WTC11 (cell line): ENCODE data around the gene ERC2. TPM values are rescaled to one million over a fixed set of nuclear protein-coding genes. Genes with fewer than 3 reads are reported as not detected.

ENCODE experiments used
- ATAC-seq: fragments of 200-7000 bp; cut with Tn5 transposase; 2 replicates; pipeline ENCODE4 v1.10.0; 2021; ENCODE audit warnings: mild to moderate bottlenecking, moderate library complexity
- CTCF ChIA-PET: fragments of 300-600 bp; sonication (Branson Sonifier 250); formaldehyde crosslinking; loops from one replicate; lab custom pipeline; 2021; ENCODE audit warnings: antibody characterized with exemption; lab: Charles Lee
- POLR2A ChIA-PET: fragments of 350-600 bp; sonication (Branson Sonifier 250); formaldehyde crosslinking; loops from one replicate; lab custom pipeline; 2021; ENCODE audit warnings: antibody characterized with exemption; lab: Charles Lee
- DNase-seq: peaks from one replicate; pipeline ENCODE4 v3.0.0; 2021; ENCODE audit warnings: low spot score
- H3K27ac Mint-ChIP-seq: 2 replicates; pipeline ENCODE4 v1.8.0; 2021; ENCODE audit warnings: mixed read lengths
- H3K27me3 Mint-ChIP-seq: 2 replicates; pipeline ENCODE4 v1.8.0; 2021; ENCODE audit warnings: low read depth, mild to moderate bottlenecking, moderate library complexity, mixed read lengths
- H3K36me3 Mint-ChIP-seq: 2 replicates; pipeline ENCODE4 v1.8.0; 2021; ENCODE audit warnings: mixed read lengths
- H3K4me1 Mint-ChIP-seq: 2 replicates; pipeline ENCODE4 v1.8.0; 2022; ENCODE audit warnings: mixed read lengths
- H3K4me3 Mint-ChIP-seq: 2 replicates; pipeline ENCODE4 v1.8.0; 2021; ENCODE audit warnings: mild to moderate bottlenecking, moderate library complexity, mixed read lengths
- H3K9me3 Mint-ChIP-seq: 2 replicates; pipeline ENCODE4 v1.8.0; 2021; ENCODE audit warnings: mixed read lengths
- ATF1 ChIP-seq: sonication (generic); formaldehyde crosslinking; IDR thresholded peaks from 2 replicates; pipeline ENCODE4 v1.8.1; 2023; ENCODE audit warnings: mild to moderate bottlenecking, moderate library complexity, missing genetic modification reagents
- EMX1 ChIP-seq: fragments of 250-450 bp; sonication (Bioruptor Pico); IDR thresholded peaks from 2 replicates; pipeline ENCODE4 v1.8.0; 2021; ENCODE audit warnings: mild to moderate bottlenecking
- ESRRA ChIP-seq: sonication (generic); formaldehyde crosslinking; IDR thresholded peaks from 2 replicates; pipeline ENCODE4 v1.8.1; 2022; ENCODE audit warnings: mild to moderate bottlenecking, missing genetic modification reagents, borderline replicate concordance
- ETV6 ChIP-seq: sonication (generic); formaldehyde crosslinking; IDR thresholded peaks from 2 replicates; pipeline ENCODE4 v1.8.1; 2022; ENCODE audit warnings: mild to moderate bottlenecking, missing genetic modification reagents
- GABPB1 ChIP-seq: sonication (generic); formaldehyde crosslinking; IDR thresholded peaks from 2 replicates; pipeline ENCODE4 v1.8.1; 2023; ENCODE audit warnings: mild to moderate bottlenecking, missing genetic modification reagents
- MAX ChIP-seq: sonication (generic); formaldehyde crosslinking; IDR thresholded peaks from 2 replicates; pipeline ENCODE4 v1.8.0; 2022; ENCODE audit warnings: mild to moderate bottlenecking, missing genetic modification reagents
- MXD4 ChIP-seq: fragments of 250-450 bp; sonication (Bioruptor Pico); IDR thresholded peaks from 2 replicates; pipeline ENCODE4 v1.8.0; 2021; ENCODE audit warnings: mild to moderate bottlenecking, moderate library complexity, borderline replicate concordance
- PRDM15 ChIP-seq: sonication (generic); formaldehyde crosslinking; IDR thresholded peaks from 2 replicates; pipeline ENCODE4 v1.8.0; 2022; ENCODE audit warnings: missing genetic modification reagents
- PREB ChIP-seq: sonication (generic); formaldehyde crosslinking; IDR thresholded peaks from 2 replicates; pipeline ENCODE4 v1.8.1; 2022; ENCODE audit warnings: mild to moderate bottlenecking, missing genetic modification reagents, moderate library complexity, borderline replicate concordance
- SMAD3 ChIP-seq: sonication (generic); formaldehyde crosslinking; IDR thresholded peaks from 2 replicates; pipeline ENCODE4 v1.8.0; 2022; ENCODE audit warnings: missing genetic modification reagents, mild to moderate bottlenecking, borderline replicate concordance
- SMAD4 ChIP-seq: sonication (generic); formaldehyde crosslinking; IDR thresholded peaks from 2 replicates; pipeline ENCODE4 v1.8.0; 2022; ENCODE audit warnings: mild to moderate bottlenecking, missing genetic modification reagents
- TP53 ChIP-seq: sonication (generic); formaldehyde crosslinking; IDR thresholded peaks from 2 replicates; pipeline ENCODE4 v1.8.1; 2023; ENCODE audit warnings: mild to moderate bottlenecking, missing genetic modification reagents
- ZNF263 ChIP-seq: sonication (generic); formaldehyde crosslinking; IDR thresholded peaks from 2 replicates; pipeline ENCODE4 v1.8.1; 2022; ENCODE audit warnings: low read depth, mild to moderate bottlenecking, moderate library complexity, missing genetic modification reagents
- ZNF512 ChIP-seq: sonication (generic); formaldehyde crosslinking; IDR thresholded peaks from 2 replicates; pipeline ENCODE4 v1.8.1; 2022; ENCODE audit warnings: missing genetic modification reagents, borderline replicate concordance
- total RNA-seq: library from RNA; stranded (reverse); gene quantifications from 3 replicates; pipeline ENCODE4 v1.2.3, GENCODE V29; 2021

ERC2 gene
- total RNA-seq, 1 experiment from 2014 or later = 23.5 TPM

GRCh38 chr3:56379723-56380287, 88.5 kb downstream of the ERC2 start (continued):
- TF ChIP-seq PRDM15 (CRISPR knock-in tag) = no peak
- TF ChIP-seq, all 79 proteins: peak for 0

GRCh38 chr3:56375654-56376053, 92.6 kb downstream of the ERC2 start:
- CTCF ChIA-PET = interaction anchor here (0.8 kb wide), 1 partner anchor 69 kb away, joined by 3 read pairs; no protein-coding TSS in a partner anchor
- Mint-ChIP-seq H3K27me3 (no peaks in the 10 kb centered on the region), H3K4me3 (no peak overlapping the region), H3K9me3 (peaks cover 28% of the 10 kb centered on the region), H3K4me1 (peaks cover 43% of the 10 kb centered on the region), H3K27ac (no peak overlapping the region), H3K36me3 (peaks cover 28% of the 10 kb centered on the region)
- no peak for DNase-seq
- no peak for ATAC-seq
- TF ChIP-seq GABPB1 (CRISPR knock-in tag) (no peak), PREB (CRISPR knock-in tag) (no peak)
- POLR2A ChIA-PET = no interaction called here

GRCh38 chr3:56373386-56373785, 94.9 kb downstream of the ERC2 start:
- H3K27ac Mint-ChIP-seq = peak overlapping the region; percentile 92
- H3K9me3 Mint-ChIP-seq = peaks cover 28% of the 10 kb centered on the region
- CTCF ChIA-PET = interaction anchor here (0.9 to 4.3 kb wide), 4 partner anchors 26 to 121 kb away, joined by 3 to 25 read pairs (median 6); no protein-coding TSS in a partner anchor
- ATAC-seq = peak; percentile 89
- H3K4me3 Mint-ChIP-seq = peak overlapping the region; percentile 31; the same call in 1 of the 2 replicates
- POLR2A ChIA-PET = no interaction called here
- peaks cover 45% of the 10 kb centered on the region for H3K4me1 Mint-ChIP-seq
- H3K27me3 Mint-ChIP-seq = no peaks in the 10 kb centered on the region
- no peak for TF ChIP-seq SMAD3 (CRISPR knock-in tag)
- no peak for TF ChIP-seq MAX (CRISPR knock-in tag)
- TF ChIP-seq GABPB1 (CRISPR knock-in tag) = no peak
- TF ChIP-seq, all 79 proteins: peak for 0
- peaks cover 28% of the 10 kb centered on the region for H3K36me3 Mint-ChIP-seq
- no peak for DNase-seq

- ChIA-PET CTCF (interaction anchor here (1.4 to 4.3 kb wide), 2 partner anchors 24 to 98 kb away, joined by 3 to 25 read pairs; no protein-coding TSS in a partner anchor), POLR2A (no interaction called here)
- no peak for DNase-seq
- ATAC-seq = no peak
- peaks cover 14% of the 10 kb centered on the region for H3K9me3 Mint-ChIP-seq
- H3K27me3 Mint-ChIP-seq = no peaks in the 10 kb centered on the region
- H3K27ac Mint-ChIP-seq = peak overlapping the region; percentile 48; the same call in 1 of the 2 replicates
- TF ChIP-seq TP53 (CRISPR knock-in tag) (no peak), ATF1 (CRISPR knock-in tag) (no peak), ZNF263 (CRISPR knock-in tag) (no peak), ZNF512 (no peak), EMX1 (no peak), MXD4 (CRISPR knock-in tag) (no peak), PREB (CRISPR knock-in tag) (no peak), ETV6 (CRISPR knock-in tag) (no peak), SMAD4 (CRISPR knock-in tag) (no peak), ESRRA (CRISPR knock-in tag) (no peak)
- H3K4me1 Mint-ChIP-seq = peaks cover 58% of the 10 kb centered on the region
- H3K36me3 Mint-ChIP-seq = peaks cover 13% of the 10 kb centered on the region
- H3K4me3 Mint-ChIP-seq = no peak overlapping the region
Measured at GRCh38 chr3:56370991-56371775, 97.1 kb downstream of the ERC2 start.
